ENCODE measurements around the gene TRPV4.
A peak's percentile ranks its signal among the peaks of the same experiment; 100 is the strongest.

Gene TRPV4

GRCh38 chr12:109775172-109775881 lies 57.9 kb downstream of the TRPV4 start:
- DNase-seq: peak; percentile 59

DNA sequence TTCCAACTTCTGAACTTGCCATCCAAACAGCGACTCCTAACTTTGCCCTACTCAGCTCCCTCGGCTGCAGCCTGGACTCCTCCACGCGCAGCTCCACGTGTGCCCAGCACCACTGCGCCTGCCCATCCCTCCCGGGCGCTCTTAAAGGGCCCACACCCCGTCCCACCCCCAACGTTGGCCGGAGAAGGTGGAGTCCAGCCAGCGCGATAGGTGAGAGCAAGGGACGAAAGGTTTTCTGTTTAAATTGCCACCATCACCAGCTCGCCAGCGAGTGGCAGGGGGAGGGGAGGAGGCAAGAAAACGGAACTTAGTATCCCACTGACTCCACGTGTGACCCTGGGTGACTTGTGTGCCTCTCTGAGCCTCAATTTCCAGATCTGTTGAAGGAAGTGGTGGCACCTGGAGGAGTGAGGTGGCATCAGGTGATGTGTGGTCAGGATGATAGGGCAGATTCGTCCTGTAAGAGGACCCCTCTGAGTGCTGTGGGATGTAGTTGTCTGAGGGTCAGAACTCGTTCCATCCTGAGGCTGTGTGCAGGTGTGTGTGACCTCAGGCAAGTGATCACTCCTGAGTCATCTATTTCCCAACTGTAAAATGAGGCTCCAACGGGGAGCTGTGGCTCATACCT lies 59.7 kb downstream of the TRPV4 start:
- DNase-seq: no peak

- DNase-seq: no peak
These were observed 60.4 kb downstream of the TRPV4 start for GRCh38 chr12:109772622-109773321.

- DNase-seq: no peak
These were observed 61.2 kb downstream of the TRPV4 start for GRCh38 chr12:109771746-109772621.

GRCh38 chr12:109770861-109771670 lies 62.1 kb downstream of the TRPV4 start:
- no peak for DNase-seq

DNA sequence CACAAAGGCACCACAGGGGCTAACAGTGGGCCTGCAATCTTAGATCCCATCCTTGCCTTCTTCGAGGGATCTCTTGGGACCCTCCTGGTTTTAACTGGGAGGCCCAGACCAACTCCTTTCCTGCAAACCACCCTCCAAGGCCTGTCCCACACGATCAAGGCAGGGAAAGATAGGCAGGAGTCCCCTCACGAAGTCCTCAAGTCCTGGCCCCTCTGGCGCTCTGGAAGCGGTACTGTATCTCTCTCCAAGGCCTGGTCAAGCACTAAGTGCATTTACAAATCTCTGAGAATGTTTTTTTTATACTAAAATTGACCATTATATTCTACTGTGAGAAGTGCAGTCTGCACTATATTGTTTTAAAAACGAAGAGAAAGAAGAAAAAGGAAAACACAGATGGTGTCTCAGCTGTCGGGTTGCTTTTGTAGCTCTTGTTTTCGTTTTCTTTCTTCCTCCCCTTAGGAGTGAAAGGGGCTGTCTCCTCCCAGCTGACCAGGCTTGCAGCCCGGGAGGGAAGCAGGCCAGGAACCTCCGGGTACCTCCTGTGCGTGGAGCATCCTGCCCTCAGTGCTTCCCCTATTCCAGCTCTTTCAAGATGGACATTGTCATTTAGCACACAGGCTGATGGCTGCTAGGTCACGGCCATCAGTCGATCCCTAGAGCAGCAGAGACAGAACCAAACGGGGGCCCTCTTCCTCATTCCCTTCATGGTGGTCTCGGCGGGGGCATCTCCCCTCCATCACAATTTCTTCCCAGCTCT lies 62.9 kb downstream of the TRPV4 start:
- no peak for DNase-seq

- DNase-seq: no peak
These were observed 64.1 kb downstream of the TRPV4 start for GRCh38 chr12:109768901-109769670.

GRCh38 chr12:109767991-109768900 lies 65.0 kb downstream of the TRPV4 start:
- no peak for DNase-seq

DNA sequence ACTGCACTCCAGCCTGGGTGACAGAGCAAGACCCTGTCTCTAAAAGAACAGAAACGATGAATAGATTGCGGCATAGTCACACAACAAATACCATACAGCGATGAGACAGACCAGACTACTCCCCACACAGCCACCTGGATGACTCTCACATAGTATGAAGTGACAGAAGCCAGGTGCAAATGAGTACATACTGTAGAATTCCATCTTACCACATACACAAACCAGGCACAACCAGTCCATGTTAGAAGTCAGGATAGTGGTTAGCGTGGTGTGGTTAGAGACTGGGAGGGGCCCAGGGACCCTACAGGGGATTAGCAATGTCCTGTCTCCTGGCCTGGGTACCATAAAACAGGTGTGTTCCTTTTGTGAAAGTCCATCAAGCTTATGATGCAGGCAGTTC lies 65.7 kb downstream of the TRPV4 start:
- no peak for DNase-seq

GRCh38 chr12:109766251-109766778 lies 66.9 kb downstream of the TRPV4 start:
- no peak for DNase-seq

DNA sequence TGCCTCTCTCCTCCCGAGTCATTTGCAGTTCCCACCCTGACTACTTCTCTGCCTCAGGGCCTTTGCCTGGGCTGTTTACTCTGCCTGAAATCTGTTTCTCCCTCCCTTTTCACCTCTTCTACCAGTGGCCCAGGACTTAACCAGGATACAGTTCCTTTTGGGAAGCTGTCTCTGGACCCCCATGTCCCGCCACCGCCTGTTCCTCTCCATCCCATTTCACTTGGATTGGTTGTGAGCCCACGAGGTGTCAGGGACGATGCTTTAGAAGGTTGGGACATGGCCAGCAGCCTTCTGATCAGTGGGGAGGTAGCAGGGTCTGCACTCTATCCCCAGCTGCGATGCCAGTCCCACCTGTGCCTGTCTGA lies 67.8 kb downstream of the TRPV4 start:
- DNase-seq: no peak

DNA sequence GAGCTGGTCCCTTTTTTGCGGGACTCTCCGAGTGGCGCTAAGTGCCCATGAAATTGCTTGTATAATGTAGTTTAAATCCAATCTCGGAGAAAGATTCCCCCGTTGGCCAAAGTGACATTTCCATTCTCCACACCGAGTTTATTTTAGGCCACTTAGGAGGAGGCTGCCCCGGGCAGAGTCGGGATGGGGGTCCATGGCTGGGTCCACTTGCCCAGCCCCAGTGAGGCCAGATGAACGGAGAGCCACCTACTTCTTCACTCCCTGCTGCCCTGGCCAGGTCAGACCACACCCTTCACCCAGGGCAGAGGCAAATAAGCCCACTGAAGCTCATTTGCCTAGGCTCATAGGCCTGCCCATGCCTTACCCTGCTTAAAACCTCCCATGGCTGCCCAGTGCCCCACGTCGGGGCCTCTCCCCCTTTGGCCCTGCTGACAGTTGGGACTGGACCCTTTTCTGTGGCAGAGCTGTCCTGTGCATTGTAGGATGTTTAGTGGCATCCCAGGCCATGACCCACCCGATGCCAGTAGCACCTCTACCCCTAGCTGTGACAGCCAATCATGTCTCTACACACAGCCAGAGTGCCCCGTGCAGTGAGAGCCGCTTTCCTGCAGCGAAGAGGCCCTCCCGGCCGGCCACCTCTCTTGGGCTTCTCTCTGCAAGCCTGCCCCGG lies 68.3 kb downstream of the TRPV4 start:
- DNase-seq: no peak

DNA sequence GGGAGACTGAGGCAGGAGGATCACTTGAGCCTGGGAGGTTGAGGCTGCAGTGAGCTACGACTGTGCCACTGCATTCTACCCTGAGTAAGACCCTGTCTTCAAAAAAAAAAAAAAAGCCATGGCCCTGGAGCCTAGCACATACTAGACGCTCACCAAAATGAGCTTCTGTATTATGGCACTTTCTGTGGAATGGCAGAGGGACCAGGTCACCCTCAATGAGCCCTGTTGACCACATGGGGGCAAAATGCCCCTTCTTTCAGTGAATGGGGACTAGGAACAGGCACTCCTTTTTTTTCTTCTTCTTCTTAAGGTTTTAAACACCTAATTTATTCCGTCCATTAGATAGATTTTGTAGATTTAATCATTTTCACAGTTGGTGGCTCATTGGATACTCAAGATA lies 69.1 kb downstream of the TRPV4 start:
- no peak for DNase-seq

- peak; percentile 77 for DNase-seq
These were observed 69.9 kb downstream of the TRPV4 start for GRCh38 chr12:109763201-109763841.

DNA sequence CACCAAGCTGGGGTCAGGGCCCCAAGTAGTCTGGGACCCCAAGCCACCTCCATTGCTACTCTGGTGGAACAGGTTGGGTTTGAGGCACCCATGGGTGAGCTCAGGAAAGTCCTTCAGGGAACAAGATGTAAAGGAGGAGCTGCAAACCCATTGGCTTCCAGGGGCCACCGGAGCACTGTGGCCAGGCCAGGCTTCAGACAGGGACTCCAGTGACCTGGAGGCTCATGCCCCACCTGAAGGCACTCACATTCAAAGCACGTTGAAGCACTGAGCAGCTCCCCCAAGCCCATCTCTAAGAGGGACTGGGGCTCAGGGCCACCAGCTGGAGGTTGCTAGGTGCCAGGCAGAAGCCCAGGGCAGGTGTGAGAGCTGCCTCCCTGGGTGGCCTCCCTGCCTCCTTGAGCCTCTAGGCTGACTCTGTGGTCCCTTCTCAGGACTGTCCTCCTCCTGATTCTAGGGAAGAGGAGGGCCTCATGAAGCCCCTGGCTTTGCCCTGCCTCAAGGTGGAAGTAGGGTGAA lies 70.5 kb downstream of the TRPV4 start:
- DNase-seq: no peak

DNA sequence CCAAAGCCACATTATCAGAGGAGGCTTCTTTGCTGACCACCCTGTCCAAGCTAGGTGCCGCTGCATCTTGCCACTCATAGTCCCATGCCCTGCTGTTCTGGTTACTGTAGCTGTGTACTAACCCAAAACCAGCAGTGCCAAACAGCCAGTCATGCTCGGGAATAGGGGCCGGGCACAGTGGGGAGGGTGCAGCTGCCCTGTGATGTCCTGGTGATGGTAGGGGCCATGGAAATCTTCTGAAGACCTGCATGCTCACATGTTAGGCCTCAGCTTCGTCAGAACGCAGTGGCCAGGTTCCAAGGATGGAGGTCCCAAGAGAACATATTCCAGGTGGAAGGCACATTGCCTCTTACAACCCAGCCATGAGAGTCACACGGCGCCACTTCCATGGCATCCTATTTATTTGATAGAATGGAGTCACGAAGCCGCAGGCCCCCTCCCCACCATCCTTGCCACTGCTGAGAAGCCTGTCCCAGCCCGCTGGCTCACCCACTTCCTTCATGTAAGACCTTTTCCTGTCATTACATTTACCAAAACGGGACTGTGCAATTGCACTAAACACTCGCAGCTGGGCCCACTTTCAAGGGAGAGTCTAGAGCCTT lies 71.0 kb downstream of the TRPV4 start:
- no peak for DNase-seq

Data from HCEC 1CT (cell line).